Naive thymus-derived CD8-positive, alpha-beta T cell (primary cell): ENCODE results near the gene MATN4. TPM values are rescaled to one million over a fixed set of nuclear protein-coding genes. Genes with fewer than 3 reads are reported as not detected.
"Not testable (repeated sequence)": the region's sequence is repeated elsewhere in the genome, so short reads cannot be mapped to it uniquely, and the experiment has no call there.

Experiments
- ATAC-seq, 2 donors: fragments of 150-1000 bp; cut with Tn5 transposase in 1 of 2; sonication (Bioruptor Pico), chemical (Tn5 transposase) in 1 of 2; 1 replicate in 1 of 2; 2 replicates in 1 of 2; pipeline ENCODE4 v1.10.0; 2021; ENCODE audit warnings: mild to moderate bottlenecking in 2 of 2, moderate library complexity in 2 of 2
- POLR2A ChIA-PET: fragments of 350-600 bp; sonication (Branson Sonifier 250); formaldehyde crosslinking; loops from one replicate; lab custom pipeline; 2021; ENCODE audit warnings: antibody characterized with exemption; lab: Charles Lee
- DNase-seq, 10 donors: peaks; one replicate each; pipeline versions ENCODE4 v3.0.0 to v3.0.0-alpha.2; 2020 to 2022
- H3K27ac Mint-ChIP-seq, 10 donors: one replicate each; pipeline ENCODE4 v1.8.0; 2020 to 2022; ENCODE audit warnings: mild to moderate bottlenecking in 10 of 10, mixed read lengths in 10 of 10, moderate library complexity in 4 of 10, inconsistent platforms in 1 of 10
- H3K27me3 Mint-ChIP-seq, 5 donors: one replicate each; pipeline ENCODE4 v1.8.0; 2021 to 2022; ENCODE audit warnings: mixed read lengths in 5 of 5
- H3K36me3 Mint-ChIP-seq, 3 donors: one replicate each; pipeline ENCODE4 v1.8.0; 2020 to 2022; ENCODE audit warnings: mixed read lengths in 3 of 3, mild to moderate bottlenecking in 2 of 3, inconsistent platforms in 1 of 3
- H3K4me1 Mint-ChIP-seq, 4 donors: one replicate each; pipeline ENCODE4 v1.8.0; 2021 to 2022; ENCODE audit warnings: mixed read lengths in 4 of 4
- H3K4me3 Mint-ChIP-seq, 10 donors: one replicate each; pipeline ENCODE4 v1.8.0; 2020 to 2022; ENCODE audit warnings: mild to moderate bottlenecking in 10 of 10, mixed read lengths in 10 of 10, moderate library complexity in 6 of 10, inconsistent platforms in 1 of 10
- H3K9me3 Mint-ChIP-seq, 9 donors: one replicate each; pipeline ENCODE4 v1.8.0; 2020 to 2022; ENCODE audit warnings: mixed read lengths in 9 of 9, mild to moderate bottlenecking in 3 of 9, inconsistent platforms in 1 of 9, moderate library complexity in 1 of 9
- polyA plus RNA-seq, 3 donors: library from polyadenylated mRNA; unstranded; fragments of 300-500 nt; fragmentation: Illumina TruSeq; gene quantifications; one replicate each; pipeline ENCODE4 v1.2.3, GENCODE V29; 2021
- total RNA-seq, 8 experiments: library from RNA in 2 of 8; stranded (reverse) in 2 of 8; gene quantifications; one replicate each; pipeline ENCODE4 v1.2.3 and lab custom pipeline; 2021 to 2026

The MATN4 gene
- total RNA-seq, result not detected
- polyA plus RNA-seq, result not detected
- 0 to 0.25 (median 0.07) reads per million in 6 experiments for total RNA-seq (lab: John Stamatoyannopoulos, UW)

- H3K27me3 Mint-ChIP-seq, result peaks cover 19 to 84% (median 45%) of the 10 kb centered on the region in 5 donors
- no peak within 1 kb of the TSS for H3K4me3 Mint-ChIP-seq
- DNase-seq, result no peak
- H3K36me3 Mint-ChIP-seq, result peaks cover 0 to 2% (median 0%) of the 10 kb centered on the region in 3 donors
- no peak within 1 kb of the TSS for H3K27ac Mint-ChIP-seq
- H3K4me1 Mint-ChIP-seq, result peaks cover 0 to 14% (median 7%) of the 10 kb centered on the region in 4 donors
- no peaks in the 10 kb centered on the region for H3K9me3 Mint-ChIP-seq
- ATAC-seq, result no peak
- POLR2A ChIA-PET, result no interaction called here
These were observed at the start of gene MATN4 for GRCh38 chr20:45308117-45308778. Gene MATN4 (minus strand): TSS chr20:45308299. CDS start chr20:45305582, 2,717 bp downstream.

- Mint-ChIP-seq H3K27ac (peak overlapping the region in 2 of 10 donors; percentile 4 to 58), H3K4me1 (peaks cover 0 to 12% (median 2%) of the 10 kb centered on the region in 4 donors), H3K4me3 (no peak overlapping the region), H3K27me3 (no peaks in the 10 kb centered on the region), H3K9me3 (no peaks in the 10 kb centered on the region), H3K36me3 (no peaks in the 10 kb centered on the region)
- ATAC-seq, result no peak
- DNase-seq, result no peak
- POLR2A ChIA-PET, result no interaction called here
These were observed 47.3 kb upstream of the MATN4 start for GRCh38 chr20:45355209-45356084.

- POLR2A ChIA-PET, result no interaction called here
- DNase-seq (no peak), ATAC-seq (no peak)
- H3K27ac Mint-ChIP-seq, result peak overlapping the region in 3 of 10 donors; percentile 4 to 27 (median 14)
- H3K36me3 Mint-ChIP-seq, result no peaks in the 10 kb centered on the region
- peaks cover 0 to 12% (median 2%) of the 10 kb centered on the region in 4 donors for H3K4me1 Mint-ChIP-seq
- H3K4me3 Mint-ChIP-seq, result no peak overlapping the region
- no peaks in the 10 kb centered on the region for H3K9me3 Mint-ChIP-seq
- H3K27me3 Mint-ChIP-seq, result no peaks in the 10 kb centered on the region
These were observed 46.5 kb upstream of the MATN4 start for GRCh38 chr20:45354423-45355208.

GRCh38 chr20:45353746-45354145, 45.6 kb upstream of the MATN4 start:
- no peaks in the 10 kb centered on the region for H3K36me3 Mint-ChIP-seq
- DNase-seq (no peak), ATAC-seq (no peak)
- H3K27me3 Mint-ChIP-seq, result no peaks in the 10 kb centered on the region
- H3K9me3 Mint-ChIP-seq, result no peaks in the 10 kb centered on the region
- H3K4me1 Mint-ChIP-seq, result peaks cover 0 to 12% (median 2%) of the 10 kb centered on the region in 4 donors
- H3K4me3 Mint-ChIP-seq, result no peak overlapping the region
- H3K27ac Mint-ChIP-seq, result no peak overlapping the region
- POLR2A ChIA-PET, result no interaction called here

GRCh38 chr20:45352729-45353128, 44.6 kb upstream of the MATN4 start:
- ATAC-seq, result no peak
- POLR2A ChIA-PET, result no interaction called here
- H3K4me3 Mint-ChIP-seq, result no peak overlapping the region
- peaks cover 0 to 1% (median 0%) of the 10 kb centered on the region in 5 donors for H3K27me3 Mint-ChIP-seq
- H3K36me3 Mint-ChIP-seq, result peaks cover 0 to 2% (median 0%) of the 10 kb centered on the region in 3 donors
- peaks cover 0 to 16% (median 4%) of the 10 kb centered on the region in 4 donors for H3K4me1 Mint-ChIP-seq
- no peaks in the 10 kb centered on the region for H3K9me3 Mint-ChIP-seq
- H3K27ac Mint-ChIP-seq, result no peak overlapping the region
- no peak for DNase-seq

- ATAC-seq, H3K9me3 Mint-ChIP-seq, H3K36me3 Mint-ChIP-seq, DNase-seq, POLR2A ChIA-PET, H3K4me3 Mint-ChIP-seq, H3K27ac Mint-ChIP-seq: not testable (repeated sequence)
- H3K27me3 Mint-ChIP-seq, result peaks cover 5 to 18% (median 11%) of the 10 kb centered on the region in 5 donors
- H3K4me1 Mint-ChIP-seq, result peaks cover 0 to 19% (median 5%) of the 10 kb centered on the region in 4 donors
These were observed 42.7 kb upstream of the MATN4 start for GRCh38 chr20:45350795-45351194.

GRCh38 chr20:45350217-45350616, 42.1 kb upstream of the MATN4 start:
- POLR2A ChIA-PET, result no interaction called here
- no peak overlapping the region for H3K27ac Mint-ChIP-seq
- no peak for DNase-seq
- H3K9me3 Mint-ChIP-seq, result no peaks in the 10 kb centered on the region
- H3K4me1 Mint-ChIP-seq, result peaks cover 0 to 18% (median 5%) of the 10 kb centered on the region in 4 donors
- peaks cover 0 to 2% (median 0%) of the 10 kb centered on the region in 3 donors for H3K36me3 Mint-ChIP-seq
- peaks cover 5 to 23% (median 16%) of the 10 kb centered on the region in 5 donors for H3K27me3 Mint-ChIP-seq
- no peak overlapping the region for H3K4me3 Mint-ChIP-seq
- ATAC-seq, result no peak

- H3K9me3 Mint-ChIP-seq, result no peaks in the 10 kb centered on the region
- ATAC-seq (peak; percentile 85 to 90), DNase-seq (peak in 7 of 10 donors; percentile 14 to 45 (median 25))
- peak within 1 kb of the TSS; percentile 45 to 81 (median 74) for H3K4me3 Mint-ChIP-seq
- H3K36me3 Mint-ChIP-seq, result peaks cover 0 to 2% (median 0%) of the 10 kb centered on the region in 3 donors
- H3K27me3 Mint-ChIP-seq, result peaks cover 8 to 30% (median 26%) of the 10 kb centered on the region in 5 donors
- POLR2A ChIA-PET, result interaction anchor here (0.5 to 1.5 kb wide), 2 partner anchors 68 to 106 kb away, joined by 3 read pairs; partner anchors contain the start of gene PIGT
- peak within 1 kb of the TSS in 1 of 10 donors; percentile 15 for H3K27ac Mint-ChIP-seq
- H3K4me1 Mint-ChIP-seq, result peaks cover 0 to 16% (median 5%) of the 10 kb centered on the region in 4 donors
These were observed 40.1 kb upstream of the MATN4 start, which contains the start of gene SDC4 for GRCh38 chr20:45347936-45348778. Gene SDC4 (minus strand): TSS chr20:45348424. CDS start chr20:45348384, 40 bp downstream.

- peak overlapping the region; percentile 45 to 81 (median 74) for H3K4me3 Mint-ChIP-seq
- H3K27ac Mint-ChIP-seq, result no peak overlapping the region
- no peaks in the 10 kb centered on the region for H3K9me3 Mint-ChIP-seq
- peaks cover 0 to 16% (median 5%) of the 10 kb centered on the region in 4 donors for H3K4me1 Mint-ChIP-seq
- POLR2A ChIA-PET, result interaction anchor here (1.5 kb wide), 1 partner anchor 69 kb away, joined by 3 read pairs; the partner anchor contains the start of gene PIGT
- ATAC-seq, result peak in 1 of 2 donors; percentile 20
- DNase-seq, result no peak
- peaks cover 8 to 32% (median 26%) of the 10 kb centered on the region in 5 donors for H3K27me3 Mint-ChIP-seq
- peaks cover 0 to 2% (median 0%) of the 10 kb centered on the region in 3 donors for H3K36me3 Mint-ChIP-seq
These were observed 39.3 kb upstream of the MATN4 start for GRCh38 chr20:45347297-45347935.

GRCh38 chr20:45346851-45347250, 38.8 kb upstream of the MATN4 start:
- Mint-ChIP-seq H3K27ac (no peak overlapping the region), H3K36me3 (peaks cover 0 to 2% (median 0%) of the 10 kb centered on the region in 3 donors), H3K4me1 (peaks cover 0 to 16% (median 5%) of the 10 kb centered on the region in 4 donors), H3K27me3 (peaks cover 8 to 32% (median 26%) of the 10 kb centered on the region in 5 donors), H3K4me3 (peak overlapping the region in 7 of 10 donors; percentile 7 to 81 (median 73)), H3K9me3 (no peaks in the 10 kb centered on the region)
- no peak for DNase-seq
- ATAC-seq, result no peak
- POLR2A ChIA-PET, result interaction anchor here (1.5 kb wide), 1 partner anchor 69 kb away, joined by 3 read pairs; the partner anchor contains the start of gene PIGT

- DNase-seq (no peak), ATAC-seq (no peak)
- POLR2A ChIA-PET, result no interaction called here
- Mint-ChIP-seq H3K4me1 (peaks cover 0 to 16% (median 5%) of the 10 kb centered on the region in 4 donors), H3K9me3 (no peaks in the 10 kb centered on the region), H3K36me3 (peaks cover 0 to 2% (median 0%) of the 10 kb centered on the region in 3 donors), H3K27ac (no peak overlapping the region), H3K4me3 (no peak overlapping the region), H3K27me3 (peaks cover 8 to 32% (median 26%) of the 10 kb centered on the region in 5 donors)
These were observed 38.2 kb upstream of the MATN4 start for GRCh38 chr20:45346291-45346718.
